Stomach (tissue), 4 donors: ENCODE results near the gene PRR23E.

ENCODE experiments used
- POLR2A ChIP-seq, 4 donors: fragments of 450-650 bp; IDR thresholded peaks; one replicate each; pipeline ENCODE4 v1.6.1; 2016; ENCODE audit warnings: antibody characterized with exemption in 4 of 4, control low read depth in 2 of 4, mild to moderate bottlenecking in 1 of 4, moderate library complexity in 1 of 4
- POLR2AphosphoS5 ChIP-seq, 3 donors: sonication (generic); formaldehyde crosslinking; IDR thresholded peaks; one replicate each; pipeline ENCODE4 v1.6.1; 2016; ENCODE audit warnings: antibody characterized with exemption in 3 of 3
- TF ChIP-seq, protein P1 (sequence below), 7 experiments: fragments of 450-650 bp in 4 of 7; fragments of 200-600 bp in 3 of 7; sonication (generic) in 3 of 7; IDR thresholded peaks; one replicate each; pipeline ENCODE4 v1.5.1; 2016 to 2019; ENCODE audit warnings: antibody characterized with exemption in 7 of 7, control low read depth in 2 of 7, mild to moderate bottlenecking in 1 of 7

DNA sequence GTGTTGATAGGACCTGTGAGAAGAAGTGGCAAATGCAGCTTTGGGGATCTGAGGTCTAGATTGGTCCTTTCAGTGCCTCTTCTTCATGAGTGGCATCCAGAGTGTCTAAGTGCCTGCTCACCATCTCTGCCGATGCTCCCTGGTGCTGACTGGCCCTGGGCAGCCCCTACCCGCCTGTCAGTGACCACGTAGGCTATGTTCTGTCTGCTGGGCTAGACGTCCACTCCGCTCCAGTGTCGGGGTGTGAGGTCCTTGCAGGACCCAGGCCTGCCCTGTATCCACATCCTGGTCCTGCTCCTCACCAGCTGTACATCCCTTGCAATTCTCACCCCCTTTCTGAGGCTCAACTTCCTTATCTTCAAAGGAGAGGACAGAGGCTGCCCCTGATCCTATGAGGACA is 48.3 kb upstream of the PRR23E start:
- TF ChIP-seq, protein P1, sequence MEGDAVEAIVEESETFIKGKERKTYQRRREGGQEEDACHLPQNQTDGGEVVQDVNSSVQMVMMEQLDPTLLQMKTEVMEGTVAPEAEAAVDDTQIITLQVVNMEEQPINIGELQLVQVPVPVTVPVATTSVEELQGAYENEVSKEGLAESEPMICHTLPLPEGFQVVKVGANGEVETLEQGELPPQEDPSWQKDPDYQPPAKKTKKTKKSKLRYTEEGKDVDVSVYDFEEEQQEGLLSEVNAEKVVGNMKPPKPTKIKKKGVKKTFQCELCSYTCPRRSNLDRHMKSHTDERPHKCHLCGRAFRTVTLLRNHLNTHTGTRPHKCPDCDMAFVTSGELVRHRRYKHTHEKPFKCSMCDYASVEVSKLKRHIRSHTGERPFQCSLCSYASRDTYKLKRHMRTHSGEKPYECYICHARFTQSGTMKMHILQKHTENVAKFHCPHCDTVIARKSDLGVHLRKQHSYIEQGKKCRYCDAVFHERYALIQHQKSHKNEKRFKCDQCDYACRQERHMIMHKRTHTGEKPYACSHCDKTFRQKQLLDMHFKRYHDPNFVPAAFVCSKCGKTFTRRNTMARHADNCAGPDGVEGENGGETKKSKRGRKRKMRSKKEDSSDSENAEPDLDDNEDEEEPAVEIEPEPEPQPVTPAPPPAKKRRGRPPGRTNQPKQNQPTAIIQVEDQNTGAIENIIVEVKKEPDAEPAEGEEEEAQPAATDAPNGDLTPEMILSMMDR (IDR thresholded peaks at IDR 0.05): no peak
- no peak for TF ChIP-seq POLR2AphosphoS5 (IDR thresholded peaks at IDR 0.05)
- no peak for TF ChIP-seq POLR2A (IDR thresholded peaks at IDR 0.05)
